Astrocyte (in vitro differentiated cells and primary cell): Measurements from ENCODE around the gene CPNE2. TPM values are rescaled to one million over a fixed set of nuclear protein-coding genes. Genes with fewer than 3 reads are reported as not detected.

Experiments used
- DNase-seq: peaks from one replicate; pipeline ENCODE4 v3.0.0-alpha.2; 2010; ENCODE audit warnings: low read depth
- FAIRE-seq: peaks from 2 replicates; lab custom pipeline; 2011; peaks lifted over from hg19 to GRCh38; lab: Jason Lieb, UNC
- H2AFZ ChIP-seq: 2 replicates; pipeline ENCODE4 v1.6.0; 2012; ENCODE audit warnings: low read depth, low read length, inconsistent platforms
- H3K27ac ChIP-seq: 2 replicates; pipeline ENCODE4 v1.5.1; 2011; ENCODE audit warnings: low read depth, low read length, inconsistent platforms
- H3K27me3 ChIP-seq: 2 replicates; pipeline ENCODE4 v1.6.0; 2011; ENCODE audit warnings: low read length, inconsistent platforms; ENCODE audit not compliant: insufficient read depth
- H3K36me3 ChIP-seq: 2 replicates; pipeline ENCODE4 v1.5.1; 2011; ENCODE audit warnings: low read length, inconsistent platforms; ENCODE audit not compliant: insufficient read depth
- H3K4me1 ChIP-seq: 2 replicates; pipeline ENCODE4 v1.5.1; 2011; ENCODE audit warnings: low read length, inconsistent platforms; ENCODE audit not compliant: insufficient read depth
- H3K4me2 ChIP-seq: 2 replicates; pipeline ENCODE4 v1.6.0; 2012; ENCODE audit warnings: low read length, inconsistent platforms
- H3K4me3 ChIP-seq: 2 replicates; pipeline ENCODE4 v1.5.1; 2011; ENCODE audit warnings: low read depth, mild to moderate bottlenecking, low read length, inconsistent platforms; ENCODE audit not compliant: insufficient read depth
- H3K79me2 ChIP-seq: 2 replicates; pipeline ENCODE4 v1.6.0; 2012; ENCODE audit warnings: mild to moderate bottlenecking, low read length, inconsistent platforms; ENCODE audit not compliant: insufficient read depth
- H3K9ac ChIP-seq: 2 replicates; pipeline ENCODE4 v1.6.0; 2012; ENCODE audit warnings: mild to moderate bottlenecking, low read length, inconsistent platforms
- H3K9me3 ChIP-seq: 2 replicates; pipeline ENCODE4 v1.5.1; 2012; ENCODE audit warnings: low read depth, mild to moderate bottlenecking, low read length, inconsistent platforms; ENCODE audit not compliant: insufficient read depth
- H4K20me1 ChIP-seq: 2 replicates; pipeline ENCODE4 v1.6.0; 2012; ENCODE audit warnings: low read length, inconsistent platforms; ENCODE audit not compliant: insufficient read depth
- H3K27ac Mint-ChIP-seq: one replicate; pipeline ENCODE4 v1.8.0; 2021; ENCODE audit warnings: mild to moderate bottlenecking, mixed read lengths; ENCODE audit not compliant: unreplicated experiment
- H3K27me3 Mint-ChIP-seq: one replicate; pipeline ENCODE4 v1.8.0; 2021; ENCODE audit warnings: low read depth, mixed read lengths; ENCODE audit not compliant: unreplicated experiment
- H3K36me3 Mint-ChIP-seq: one replicate; pipeline ENCODE4 v1.8.0; 2021; ENCODE audit warnings: low read depth, mixed read lengths; ENCODE audit not compliant: unreplicated experiment
- H3K4me1 Mint-ChIP-seq: one replicate; pipeline ENCODE4 v1.8.0; 2021; ENCODE audit warnings: low read depth, mixed read lengths; ENCODE audit not compliant: unreplicated experiment
- H3K4me3 Mint-ChIP-seq: one replicate; pipeline ENCODE4 v1.8.0; 2021; ENCODE audit warnings: mild to moderate bottlenecking, moderate library complexity, mixed read lengths; ENCODE audit not compliant: unreplicated experiment
- H3K9me3 Mint-ChIP-seq: one replicate; pipeline ENCODE4 v1.8.0; 2021; ENCODE audit warnings: mild to moderate bottlenecking, mixed read lengths; ENCODE audit not compliant: unreplicated experiment
- EZH2 ChIP-seq: IDR thresholded peaks from 2 replicates; pipeline ENCODE4 v1.6.1; 2012; ENCODE audit warnings: mild to moderate bottlenecking, low read length, inconsistent platforms; ENCODE audit not compliant: insufficient read depth
- total RNA-seq: library from RNA; stranded (reverse); gene quantifications from 2 replicates; pipeline ENCODE4 v1.2.1, GENCODE V29; 2021
- TF ChIP-seq, protein P1 (sequence below): IDR thresholded peaks from 2 replicates; pipeline ENCODE4 v1.5.1; 2011; ENCODE audit warnings: low read depth, mild to moderate bottlenecking, inconsistent platforms, low read length, moderate library complexity; ENCODE audit not compliant: insufficient read depth

The CPNE2 gene
- total RNA-seq, 1 donor from 2014 or later = 19.3 TPM

DNA sequence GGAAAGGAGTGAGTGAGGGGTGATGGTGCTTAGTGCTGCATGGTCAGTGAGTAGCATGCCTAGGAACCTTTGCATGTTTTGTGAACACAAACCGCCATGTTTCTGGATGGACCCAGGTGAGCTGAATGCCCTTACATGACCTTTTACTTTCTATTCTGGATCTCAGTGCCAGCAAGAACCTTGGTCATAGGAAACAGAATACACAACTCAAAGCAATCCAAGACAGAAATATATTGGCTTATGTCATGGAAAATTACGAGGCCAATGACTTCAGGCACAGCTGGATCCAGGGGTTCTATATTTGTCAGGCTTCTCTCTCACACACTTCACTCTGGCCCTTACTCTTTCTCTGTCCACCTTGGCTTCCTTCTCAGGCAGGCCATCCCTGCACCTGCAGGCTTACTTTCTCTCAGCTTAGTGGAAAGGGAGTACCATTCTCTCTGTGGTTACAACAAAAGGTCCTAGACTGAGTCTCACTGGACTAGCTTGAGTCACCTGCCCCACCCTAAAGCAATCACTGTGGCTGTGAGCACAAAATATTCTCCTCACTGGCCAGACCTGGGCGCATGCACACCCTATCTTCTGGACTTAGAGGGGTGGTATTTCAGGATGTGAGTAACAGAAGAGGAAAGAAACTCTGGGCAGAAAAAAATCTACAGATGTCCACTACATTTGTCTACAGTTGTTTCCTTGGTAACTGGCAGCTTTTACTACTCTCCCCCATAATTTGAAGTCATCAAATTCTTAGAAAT is 20.4 kb upstream of the CPNE2 start:
- Mint-ChIP-seq H3K36me3 (peaks cover 18% of the 10 kb centered on the region), H3K4me1 (peaks cover 6% of the 10 kb centered on the region), H3K4me3 (no peak overlapping the region), H3K9me3 (peaks cover 1% of the 10 kb centered on the region), H3K27ac (no peak overlapping the region), H3K27me3 (peaks cover 18% of the 10 kb centered on the region)
- H3K79me2 ChIP-seq = no peaks in the 10 kb centered on the region
- no peaks in the 10 kb centered on the region for H4K20me1 ChIP-seq
- H3K27me3 ChIP-seq = no peaks in the 10 kb centered on the region
- DNase-seq (peak; percentile 63), FAIRE-seq (no peak)
- H3K36me3 ChIP-seq = no peaks in the 10 kb centered on the region
- H3K9ac ChIP-seq = no peak overlapping the region
- TF ChIP-seq, protein P1, sequence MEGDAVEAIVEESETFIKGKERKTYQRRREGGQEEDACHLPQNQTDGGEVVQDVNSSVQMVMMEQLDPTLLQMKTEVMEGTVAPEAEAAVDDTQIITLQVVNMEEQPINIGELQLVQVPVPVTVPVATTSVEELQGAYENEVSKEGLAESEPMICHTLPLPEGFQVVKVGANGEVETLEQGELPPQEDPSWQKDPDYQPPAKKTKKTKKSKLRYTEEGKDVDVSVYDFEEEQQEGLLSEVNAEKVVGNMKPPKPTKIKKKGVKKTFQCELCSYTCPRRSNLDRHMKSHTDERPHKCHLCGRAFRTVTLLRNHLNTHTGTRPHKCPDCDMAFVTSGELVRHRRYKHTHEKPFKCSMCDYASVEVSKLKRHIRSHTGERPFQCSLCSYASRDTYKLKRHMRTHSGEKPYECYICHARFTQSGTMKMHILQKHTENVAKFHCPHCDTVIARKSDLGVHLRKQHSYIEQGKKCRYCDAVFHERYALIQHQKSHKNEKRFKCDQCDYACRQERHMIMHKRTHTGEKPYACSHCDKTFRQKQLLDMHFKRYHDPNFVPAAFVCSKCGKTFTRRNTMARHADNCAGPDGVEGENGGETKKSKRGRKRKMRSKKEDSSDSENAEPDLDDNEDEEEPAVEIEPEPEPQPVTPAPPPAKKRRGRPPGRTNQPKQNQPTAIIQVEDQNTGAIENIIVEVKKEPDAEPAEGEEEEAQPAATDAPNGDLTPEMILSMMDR = no peak
- TF ChIP-seq EZH2 = no peak
- H3K4me3 ChIP-seq = no peak overlapping the region
- no peak overlapping the region for H3K27ac ChIP-seq
- H3K9me3 ChIP-seq = no peaks in the 10 kb centered on the region
- H3K4me1 ChIP-seq = peaks cover 5% of the 10 kb centered on the region
- H3K4me2 ChIP-seq = peak overlapping the region; percentile 21
- no peak overlapping the region for H2AFZ ChIP-seq

DNA sequence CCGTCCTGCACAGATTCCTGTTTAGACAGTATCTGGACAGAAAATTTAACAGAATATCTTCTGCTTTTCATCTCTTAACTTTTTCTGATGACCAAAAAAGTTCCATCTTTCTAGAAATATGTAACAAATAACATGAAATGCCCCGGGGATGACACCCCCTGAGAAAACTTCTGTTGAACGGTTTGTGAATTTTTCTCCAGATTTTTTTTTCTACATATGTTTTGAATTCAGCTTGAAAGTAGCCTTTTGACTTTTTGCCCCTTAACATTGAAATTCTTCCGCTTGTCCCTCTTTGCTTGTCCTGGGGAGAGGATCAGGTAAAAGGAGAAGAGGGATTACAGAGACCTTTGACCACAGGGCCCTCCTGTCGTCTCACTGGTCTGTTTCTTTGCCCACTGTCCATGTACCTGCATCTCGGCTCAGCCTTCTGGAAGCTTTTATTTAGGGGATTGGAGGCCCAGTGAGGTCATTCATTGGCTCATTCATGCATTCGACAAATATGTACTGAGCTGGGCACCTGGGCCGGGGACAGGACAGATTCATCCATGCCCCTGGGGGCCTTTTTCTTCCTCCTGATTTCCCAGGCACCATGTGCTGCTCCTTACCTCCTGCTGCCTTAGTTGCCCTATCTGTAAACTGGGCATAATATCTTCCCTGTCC is 19.6 kb upstream of the CPNE2 start:
- Histone ChIP-seq H3K9ac (no peak overlapping the region), H2AFZ (no peak overlapping the region), H3K27me3 (no peaks in the 10 kb centered on the region), H3K4me3 (no peak overlapping the region), H3K4me2 (peak overlapping the region; percentile 10), H3K79me2 (no peaks in the 10 kb centered on the region), H3K27ac (no peak overlapping the region), H3K9me3 (no peaks in the 10 kb centered on the region), H3K36me3 (no peaks in the 10 kb centered on the region), H4K20me1 (no peaks in the 10 kb centered on the region), H3K4me1 (peaks cover 5% of the 10 kb centered on the region)
- FAIRE-seq (no peak), DNase-seq (no peak)
- peaks cover 6% of the 10 kb centered on the region for H3K4me1 Mint-ChIP-seq
- no peak overlapping the region for H3K4me3 Mint-ChIP-seq
- no peak overlapping the region for H3K27ac Mint-ChIP-seq
- no peak for TF ChIP-seq EZH2
- TF ChIP-seq, protein P1 = no peak
- peaks cover 12% of the 10 kb centered on the region for H3K27me3 Mint-ChIP-seq
- H3K36me3 Mint-ChIP-seq = peaks cover 16% of the 10 kb centered on the region
- peaks cover 1% of the 10 kb centered on the region for H3K9me3 Mint-ChIP-seq

GRCh38 chr16:57077714-57078113 is 14.7 kb upstream of the CPNE2 start:
- Mint-ChIP-seq H3K36me3 (peaks cover 14% of the 10 kb centered on the region), H3K4me1 (no peaks in the 10 kb centered on the region), H3K4me3 (no peak overlapping the region), H3K27ac (no peak overlapping the region), H3K27me3 (peaks cover 16% of the 10 kb centered on the region), H3K9me3 (no peaks in the 10 kb centered on the region)
- H3K4me2 ChIP-seq = no peak overlapping the region
- H3K9ac ChIP-seq = no peak overlapping the region
- no peaks in the 10 kb centered on the region for H3K9me3 ChIP-seq
- TF ChIP-seq, protein P1 = no peak
- no peak for TF ChIP-seq EZH2
- H3K27ac ChIP-seq = no peak overlapping the region
- no peaks in the 10 kb centered on the region for H4K20me1 ChIP-seq
- no peaks in the 10 kb centered on the region for H3K79me2 ChIP-seq
- H3K36me3 ChIP-seq = no peaks in the 10 kb centered on the region
- no peaks in the 10 kb centered on the region for H3K4me1 ChIP-seq
- H3K4me3 ChIP-seq = no peak overlapping the region
- H3K27me3 ChIP-seq = no peaks in the 10 kb centered on the region
- H2AFZ ChIP-seq = no peak overlapping the region
- FAIRE-seq = no peak
- no peak for DNase-seq
